ENCODE measurements around the gene SPOPL.

Gene SPOPL

DNA sequence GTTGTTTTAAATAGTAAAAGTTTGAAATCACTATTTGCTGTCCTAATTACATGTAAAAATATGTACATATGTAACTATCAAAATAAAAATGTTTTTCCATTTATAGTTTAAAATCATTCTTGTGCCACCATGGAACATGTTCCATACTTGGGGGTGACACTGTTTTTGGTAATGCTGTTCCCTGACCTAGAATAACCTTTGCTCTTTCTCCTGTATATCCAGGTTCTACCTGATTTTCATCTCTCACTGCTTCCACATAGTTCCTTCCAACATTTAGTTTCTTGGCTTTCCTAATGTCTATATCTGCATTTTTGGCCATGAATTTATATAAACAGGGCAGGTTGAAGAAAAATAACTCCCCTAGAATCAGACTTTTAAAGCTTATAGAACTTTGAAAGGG lies 2.5 kb downstream of the SPOPL start:
- TF ChIP-seq POLR2AphosphoS5 (IDR thresholded peaks at IDR 0.05; ENCODE audit: low read depth, low read length) (no peak), SIN3A (IDR thresholded peaks at IDR 0.05; ENCODE audit: borderline replicate concordance, insufficient read depth, low read length) (no peak), TAF1 (IDR thresholded peaks at IDR 0.05; ENCODE audit: borderline replicate concordance, insufficient read depth, low read length) (no peak), FOXP2 (optimal IDR thresholded peaks at IDR 0.05; ENCODE audit: borderline replicate concordance, extremely low read depth, extremely low read length, insufficient read depth) (no peak)
- TF ChIP-seq, protein P1, sequence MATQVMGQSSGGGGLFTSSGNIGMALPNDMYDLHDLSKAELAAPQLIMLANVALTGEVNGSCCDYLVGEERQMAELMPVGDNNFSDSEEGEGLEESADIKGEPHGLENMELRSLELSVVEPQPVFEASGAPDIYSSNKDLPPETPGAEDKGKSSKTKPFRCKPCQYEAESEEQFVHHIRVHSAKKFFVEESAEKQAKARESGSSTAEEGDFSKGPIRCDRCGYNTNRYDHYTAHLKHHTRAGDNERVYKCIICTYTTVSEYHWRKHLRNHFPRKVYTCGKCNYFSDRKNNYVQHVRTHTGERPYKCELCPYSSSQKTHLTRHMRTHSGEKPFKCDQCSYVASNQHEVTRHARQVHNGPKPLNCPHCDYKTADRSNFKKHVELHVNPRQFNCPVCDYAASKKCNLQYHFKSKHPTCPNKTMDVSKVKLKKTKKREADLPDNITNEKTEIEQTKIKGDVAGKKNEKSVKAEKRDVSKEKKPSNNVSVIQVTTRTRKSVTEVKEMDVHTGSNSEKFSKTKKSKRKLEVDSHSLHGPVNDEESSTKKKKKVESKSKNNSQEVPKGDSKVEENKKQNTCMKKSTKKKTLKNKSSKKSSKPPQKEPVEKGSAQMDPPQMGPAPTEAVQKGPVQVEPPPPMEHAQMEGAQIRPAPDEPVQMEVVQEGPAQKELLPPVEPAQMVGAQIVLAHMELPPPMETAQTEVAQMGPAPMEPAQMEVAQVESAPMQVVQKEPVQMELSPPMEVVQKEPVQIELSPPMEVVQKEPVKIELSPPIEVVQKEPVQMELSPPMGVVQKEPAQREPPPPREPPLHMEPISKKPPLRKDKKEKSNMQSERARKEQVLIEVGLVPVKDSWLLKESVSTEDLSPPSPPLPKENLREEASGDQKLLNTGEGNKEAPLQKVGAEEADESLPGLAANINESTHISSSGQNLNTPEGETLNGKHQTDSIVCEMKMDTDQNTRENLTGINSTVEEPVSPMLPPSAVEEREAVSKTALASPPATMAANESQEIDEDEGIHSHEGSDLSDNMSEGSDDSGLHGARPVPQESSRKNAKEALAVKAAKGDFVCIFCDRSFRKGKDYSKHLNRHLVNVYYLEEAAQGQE (IDR thresholded peaks at IDR 0.05; ENCODE audit: insufficient read depth in 1 of 2, low read depth in 2 of 2, low read length in 2 of 2): no peak

DNA sequence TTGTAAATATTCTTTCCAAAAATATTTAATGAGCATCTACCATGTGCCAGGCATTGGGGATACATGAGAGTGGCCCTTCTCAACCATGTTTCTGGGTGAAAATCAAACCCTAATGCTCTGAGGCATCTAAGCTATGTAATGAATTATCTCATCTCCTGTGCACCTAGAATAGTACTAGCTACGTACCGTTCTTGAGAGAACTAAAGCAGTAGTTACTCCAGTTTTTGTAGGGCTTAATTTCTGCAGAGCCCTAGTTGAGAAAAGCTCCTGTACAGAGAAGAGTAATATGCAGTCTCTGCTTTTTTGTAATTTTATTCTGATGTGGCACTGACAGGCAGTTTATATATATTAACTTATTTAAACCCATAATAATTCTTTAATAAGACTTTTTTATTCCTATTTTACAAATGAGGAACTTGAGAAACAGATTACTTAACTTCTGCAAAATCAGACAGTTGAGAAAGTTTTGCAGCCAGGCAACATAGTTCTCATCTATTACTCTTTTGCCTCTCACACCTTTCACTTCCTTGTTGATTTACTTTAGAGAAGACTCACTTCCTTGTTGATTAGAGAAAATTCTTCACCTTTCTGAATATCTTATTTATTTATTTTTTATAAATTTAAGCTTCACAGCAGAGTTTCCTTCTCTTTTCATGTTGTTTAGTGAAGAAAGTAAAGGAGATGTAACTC lies 3.1 kb downstream of the SPOPL start:
- no peak for TF ChIP-seq FOXP2 (optimal IDR thresholded peaks at IDR 0.05; ENCODE audit: borderline replicate concordance, extremely low read depth, extremely low read length, insufficient read depth)
- no peak for TF ChIP-seq SIN3A (IDR thresholded peaks at IDR 0.05; ENCODE audit: borderline replicate concordance, insufficient read depth, low read length)
- no peak for TF ChIP-seq POLR2AphosphoS5 (IDR thresholded peaks at IDR 0.05; ENCODE audit: low read depth, low read length)
- TF ChIP-seq TAF1 (IDR thresholded peaks at IDR 0.05; ENCODE audit: borderline replicate concordance, insufficient read depth, low read length): no peak
- TF ChIP-seq, protein P1 (IDR thresholded peaks at IDR 0.05; ENCODE audit: insufficient read depth in 1 of 2, low read depth in 2 of 2, low read length in 2 of 2): no peak

DNA sequence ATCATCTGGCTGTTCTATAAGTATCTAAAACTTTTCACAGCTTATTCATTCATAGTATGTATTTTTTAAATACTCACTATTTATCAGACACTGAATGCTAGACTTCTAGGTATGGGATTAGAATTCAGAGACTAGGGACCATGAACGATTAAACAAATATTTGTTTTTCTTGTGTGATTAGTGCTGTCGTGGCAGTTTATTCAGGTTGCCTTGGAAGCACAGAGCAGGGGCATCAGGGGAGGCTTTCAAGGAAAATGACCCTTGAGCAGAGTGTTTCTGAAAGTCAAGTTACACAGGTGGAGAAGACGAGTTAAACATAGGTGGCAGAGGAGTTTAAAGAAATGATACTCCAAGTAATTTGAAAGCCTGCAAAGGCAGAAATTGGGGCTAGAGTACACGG lies 5.7 kb downstream of the SPOPL start:
- TF ChIP-seq FOXP2 (optimal IDR thresholded peaks at IDR 0.05; ENCODE audit: borderline replicate concordance, extremely low read depth, extremely low read length, insufficient read depth): no peak
- no peak for TF ChIP-seq POLR2AphosphoS5 (IDR thresholded peaks at IDR 0.05; ENCODE audit: low read depth, low read length)
- TF ChIP-seq, protein P1 (IDR thresholded peaks at IDR 0.05; ENCODE audit: insufficient read depth in 1 of 2, low read depth in 2 of 2, low read length in 2 of 2): no peak
- no peak for TF ChIP-seq SIN3A (IDR thresholded peaks at IDR 0.05; ENCODE audit: borderline replicate concordance, insufficient read depth, low read length)
- TF ChIP-seq TAF1 (IDR thresholded peaks at IDR 0.05; ENCODE audit: borderline replicate concordance, insufficient read depth, low read length): no peak

DNA sequence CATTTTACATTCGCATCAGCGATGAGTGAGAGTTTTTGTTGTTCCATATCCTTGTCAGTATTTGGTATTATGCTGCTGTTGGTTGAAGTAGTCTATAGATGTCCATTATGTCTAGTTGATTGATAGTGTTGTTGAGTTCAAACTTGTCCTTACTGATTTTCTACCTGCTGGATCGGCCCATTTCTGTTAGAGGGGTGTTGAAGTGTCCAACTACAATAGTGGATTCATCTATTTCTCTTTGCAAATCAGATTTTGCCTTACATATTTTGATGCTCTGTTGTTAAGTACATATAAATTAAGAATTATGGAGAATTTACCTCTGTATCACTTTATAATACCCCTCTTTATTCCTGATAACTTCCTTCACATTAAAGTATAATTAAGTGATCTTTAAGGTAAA lies 8.7 kb downstream of the SPOPL start:
- TF ChIP-seq POLR2AphosphoS5 (IDR thresholded peaks at IDR 0.05; ENCODE audit: low read depth, low read length) (no peak), FOXP2 (optimal IDR thresholded peaks at IDR 0.05; ENCODE audit: borderline replicate concordance, extremely low read depth, extremely low read length, insufficient read depth) (no peak), SIN3A (IDR thresholded peaks at IDR 0.05; ENCODE audit: borderline replicate concordance, insufficient read depth, low read length) (no peak), TAF1 (IDR thresholded peaks at IDR 0.05; ENCODE audit: borderline replicate concordance, insufficient read depth, low read length) (no peak)
- TF ChIP-seq, protein P1 (IDR thresholded peaks at IDR 0.05; ENCODE audit: insufficient read depth in 1 of 2, low read depth in 2 of 2, low read length in 2 of 2): no peak
